ENCODE results near the gene C22orf15. TPM values are rescaled to one million over a fixed set of nuclear protein-coding genes. Genes with fewer than 3 reads are reported as not detected.

The C22orf15 gene
- total and polyA plus RNA-seq, 9 of the 15 experiments (the other 6 are each of a cell fraction or from before 2014, with no cell fraction given): 0.07 TPM; not detected in 8

GRCh38 chr22:23767673-23768548 lies 5.1 kb downstream of the C22orf15 start, which contains the start of gene CHCHD10 (continued):
- TF ChIP-seq CREB5 (CRISPR knock-in tag; IDR thresholded peaks at IDR 0.05) (no peak), ZNF282 (CRISPR knock-in tag; IDR thresholded peaks at IDR 0.05) (no peak), BCLAF1 (IDR thresholded peaks at IDR 0.05; ENCODE audit: borderline replicate concordance in 1 of 2, control insufficient read depth in 1 of 2, low read depth in 2 of 2, low read length in 1 of 2) (no peak), CHD2 (IDR thresholded peaks at IDR 0.05; ENCODE audit: low read depth, low read length) (no peak), SMARCC2 (IDR thresholded peaks at IDR 0.05; ENCODE audit: low read depth) (no peak), PRMT5 (CRISPR knock-in tag; IDR thresholded peaks at IDR 0.05) (no peak), MEIS2 (IDR thresholded peaks at IDR 0.05; ENCODE audit: partially characterized antibody) (peak; percentile 4), ATF7 (IDR thresholded peaks at IDR 0.05) (0 out of 2 replicates have a peak, but pooled peaks have one; percentile 36), ZBTB12 (CRISPR knock-in tag; IDR thresholded peaks at IDR 0.05) (0 out of 2 replicates have a peak, but pooled peaks have one; percentile 26), ZNF668 (CRISPR knock-in tag; IDR thresholded peaks at IDR 0.05) (no peak), ZBTB17 (CRISPR knock-in tag; IDR thresholded peaks at IDR 0.05) (peak; percentile 76), MXD1 (CRISPR knock-in tag; IDR thresholded peaks at IDR 0.05; ENCODE audit: borderline replicate concordance, poor library complexity, severe bottlenecking) (peak; percentile 39)
- TF ChIP-seq, protein P1, sequence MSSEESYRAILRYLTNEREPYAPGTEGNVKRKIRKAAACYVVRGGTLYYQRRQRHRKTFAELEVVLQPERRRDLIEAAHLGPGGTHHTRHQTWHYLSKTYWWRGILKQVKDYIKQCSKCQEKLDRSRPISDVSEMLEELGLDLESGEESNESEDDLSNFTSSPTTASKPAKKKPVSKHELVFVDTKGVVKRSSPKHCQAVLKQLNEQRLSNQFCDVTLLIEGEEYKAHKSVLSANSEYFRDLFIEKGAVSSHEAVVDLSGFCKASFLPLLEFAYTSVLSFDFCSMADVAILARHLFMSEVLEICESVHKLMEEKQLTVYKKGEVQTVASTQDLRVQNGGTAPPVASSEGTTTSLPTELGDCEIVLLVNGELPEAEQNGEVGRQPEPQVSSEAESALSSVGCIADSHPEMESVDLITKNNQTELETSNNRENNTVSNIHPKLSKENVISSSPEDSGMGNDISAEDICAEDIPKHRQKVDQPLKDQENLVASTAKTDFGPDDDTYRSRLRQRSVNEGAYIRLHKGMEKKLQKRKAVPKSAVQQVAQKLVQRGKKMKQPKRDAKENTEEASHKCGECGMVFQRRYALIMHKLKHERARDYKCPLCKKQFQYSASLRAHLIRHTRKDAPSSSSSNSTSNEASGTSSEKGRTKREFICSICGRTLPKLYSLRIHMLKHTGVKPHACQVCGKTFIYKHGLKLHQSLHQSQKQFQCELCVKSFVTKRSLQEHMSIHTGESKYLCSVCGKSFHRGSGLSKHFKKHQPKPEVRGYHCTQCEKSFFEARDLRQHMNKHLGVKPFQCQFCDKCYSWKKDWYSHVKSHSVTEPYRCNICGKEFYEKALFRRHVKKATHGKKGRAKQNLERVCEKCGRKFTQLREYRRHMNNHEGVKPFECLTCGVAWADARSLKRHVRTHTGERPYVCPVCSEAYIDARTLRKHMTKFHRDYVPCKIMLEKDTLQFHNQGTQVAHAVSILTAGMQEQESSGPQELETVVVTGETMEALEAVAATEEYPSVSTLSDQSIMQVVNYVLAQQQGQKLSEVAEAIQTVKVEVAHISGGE (CRISPR knock-in tag; IDR thresholded peaks at IDR 0.05): peak in 1 of 3 experiments; percentile 61; a peak in 1 of 6 replicates
